Measurements from ENCODE around the gene CPT1B. TPM values are rescaled to one million over a fixed set of nuclear protein-coding genes. Genes with fewer than 3 reads are reported as not detected.
A peak's percentile ranks its signal among the peaks of the same experiment; 100 is the strongest.

The CPT1B gene
- total RNA-seq, 1 experiment from 2014 or later, result 19.2 TPM

DNA sequence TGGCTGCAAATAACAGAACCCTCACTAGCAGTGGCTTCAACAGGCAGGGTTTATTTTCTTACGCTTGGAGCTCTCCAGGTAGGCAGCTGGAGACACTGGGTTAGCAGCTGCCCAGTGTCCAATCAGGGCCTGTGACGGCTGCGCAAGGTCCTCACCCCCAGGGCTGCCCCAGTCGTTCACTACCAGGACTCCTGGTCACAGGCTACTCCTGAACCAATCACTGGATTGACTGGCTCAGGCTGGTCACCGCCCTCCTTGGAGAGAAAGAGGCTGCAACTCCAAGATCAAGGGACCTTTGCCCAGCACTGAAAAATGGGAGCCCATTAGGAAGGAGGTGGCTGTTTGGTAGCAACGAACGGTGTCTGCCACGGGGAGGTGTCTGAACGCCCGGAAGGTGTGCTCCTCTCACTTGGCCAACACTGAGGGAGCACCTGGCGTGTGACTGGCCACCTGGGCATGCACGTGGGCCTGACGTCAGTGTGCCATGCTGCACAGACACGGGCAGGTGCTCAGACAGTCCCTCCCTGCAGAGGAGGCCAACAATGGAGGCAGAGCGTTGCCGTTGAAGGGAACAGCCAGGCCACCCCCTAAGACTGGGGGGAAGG lies 44.6 kb upstream of the CPT1B start:
- intact Hi-C loops (cut with micrococcal nuclease; ENCODE audit: unreplicated experiment), result loop anchor here (5.0 kb wide), 2 partner anchors 69 to 476 kb away; no protein-coding TSS in a partner anchor
- BruUV-seq (replicated peaks), result no TSS peak
- Histone ChIP-seq H3K9me3 (ENCODE audit: low read depth, low read length, poor library complexity, severe bottlenecking) (no peaks in the 10 kb centered on the region), H3K4me3 (ENCODE audit: low read depth, low read length, poor library complexity, severe bottlenecking) (no peak overlapping the region), H3K27ac (ENCODE audit: low read depth, low read length, poor library complexity, severe bottlenecking) (no peak overlapping the region), H3K4me1 (ENCODE audit: insufficient read depth, low read length, poor library complexity, severe bottlenecking) (peaks cover 19% of the 10 kb centered on the region), H3K36me3 (ENCODE audit: insufficient read depth, low read length, poor library complexity, severe bottlenecking) (no peaks in the 10 kb centered on the region), H3K27me3 (replicated peaks; ENCODE audit: insufficient read depth, low read depth, low read length, poor library complexity) (no peaks in the 10 kb centered on the region)
- POLR2A ChIA-PET (ENCODE audit: low non-redundant PET), result interaction anchor here (0.6 kb wide), 1 partner anchor 52 kb away, joined by 4 read pairs; no protein-coding TSS in a partner anchor
- CTCF ChIA-PET, result no interaction called here
- TF ChIP-seq CTCF (conservative IDR thresholded peaks at IDR 0.05; ENCODE audit: low read depth, low read length) (no peak), EZH2 (IDR thresholded peaks at IDR 0.05; ENCODE audit: borderline replicate concordance, low read depth, low read length, poor library complexity, severe bottlenecking) (no peak)
- DNase-seq (ENCODE audit: low spot score), result no peak

GRCh38 chr22:50621948-50622722 lies 43.9 kb upstream of the CPT1B start:
- TF ChIP-seq EZH2 (IDR thresholded peaks at IDR 0.05; ENCODE audit: borderline replicate concordance, low read depth, low read length, poor library complexity, severe bottlenecking) (no peak), CTCF (conservative IDR thresholded peaks at IDR 0.05; ENCODE audit: low read depth, low read length) (peak; percentile 40; the same call in 1 of the 2 replicates)
- ChIA-PET POLR2A (ENCODE audit: low non-redundant PET) (no interaction called here), CTCF (no interaction called here)
- Histone ChIP-seq H3K27me3 (replicated peaks; ENCODE audit: insufficient read depth, low read depth, low read length, poor library complexity) (no peaks in the 10 kb centered on the region), H3K36me3 (ENCODE audit: insufficient read depth, low read length, poor library complexity, severe bottlenecking) (no peaks in the 10 kb centered on the region), H3K4me3 (ENCODE audit: low read depth, low read length, poor library complexity, severe bottlenecking) (no peak overlapping the region), H3K27ac (ENCODE audit: low read depth, low read length, poor library complexity, severe bottlenecking) (no peak overlapping the region), H3K4me1 (ENCODE audit: insufficient read depth, low read length, poor library complexity, severe bottlenecking) (peaks cover 15% of the 10 kb centered on the region), H3K9me3 (ENCODE audit: low read depth, low read length, poor library complexity, severe bottlenecking) (no peaks in the 10 kb centered on the region)
- DNase-seq (ENCODE audit: low spot score), result no peak
- intact Hi-C loops (cut with micrococcal nuclease; ENCODE audit: unreplicated experiment), result loop anchor here (5.0 kb wide), 2 partner anchors 70 to 475 kb away; no protein-coding TSS in a partner anchor
- BruUV-seq (replicated peaks), result no TSS peak

- BruUV-seq (replicated peaks), result no TSS peak
- TF ChIP-seq EZH2 (IDR thresholded peaks at IDR 0.05; ENCODE audit: borderline replicate concordance, low read depth, low read length, poor library complexity, severe bottlenecking) (no peak), CTCF (conservative IDR thresholded peaks at IDR 0.05; ENCODE audit: low read depth, low read length) (no peak)
- Histone ChIP-seq H3K4me3 (ENCODE audit: low read depth, low read length, poor library complexity, severe bottlenecking) (peak overlapping the region; percentile 39), H3K27ac (ENCODE audit: low read depth, low read length, poor library complexity, severe bottlenecking) (no peak overlapping the region), H3K9me3 (ENCODE audit: low read depth, low read length, poor library complexity, severe bottlenecking) (no peaks in the 10 kb centered on the region), H3K4me1 (ENCODE audit: insufficient read depth, low read length, poor library complexity, severe bottlenecking) (peaks cover 14% of the 10 kb centered on the region), H3K36me3 (ENCODE audit: insufficient read depth, low read length, poor library complexity, severe bottlenecking) (no peaks in the 10 kb centered on the region), H3K27me3 (replicated peaks; ENCODE audit: insufficient read depth, low read depth, low read length, poor library complexity) (no peaks in the 10 kb centered on the region)
- CTCF ChIA-PET, result no interaction called here
- intact Hi-C loops (cut with micrococcal nuclease; ENCODE audit: unreplicated experiment), result loop anchor here (5.0 kb wide), 2 partner anchors 71 to 474 kb away; no protein-coding TSS in a partner anchor
- POLR2A ChIA-PET (ENCODE audit: low non-redundant PET), result no interaction called here
- DNase-seq (ENCODE audit: low spot score), result no peak
Observed at GRCh38 chr22:50621356-50621880, 43.2 kb upstream of the CPT1B start.
